GM21515 (cell line): ENCODE results near the gene SYT12.

ENCODE experiments used
- ATAC-seq: cut with Tn5 transposase; IDR thresholded peaks from one replicate; pipeline ENCODE4 v1.9.1; 2021; ENCODE audit not compliant: unreplicated experiment

Gene SYT12

DNA sequence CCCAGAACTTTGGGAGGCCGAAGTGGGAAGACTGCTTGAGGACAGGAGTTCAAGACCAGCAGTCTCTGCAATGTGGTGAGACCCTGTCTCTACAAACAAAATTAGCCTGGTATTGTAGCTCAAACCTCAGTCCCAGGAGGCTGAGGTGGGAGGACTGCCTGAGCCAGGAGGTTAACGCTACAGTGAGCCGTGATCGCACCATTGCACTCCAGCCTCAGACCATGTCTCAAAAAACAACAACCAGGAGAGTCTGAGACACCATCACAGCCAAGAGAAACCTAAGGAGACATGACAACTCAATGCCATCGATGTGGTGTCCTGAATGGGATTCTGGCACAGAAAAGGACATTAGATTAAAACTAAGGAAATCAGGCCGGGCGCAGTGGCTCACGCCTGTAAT, 67.8 kb downstream of the SYT12 start:
- no peak for ATAC-seq

DNA sequence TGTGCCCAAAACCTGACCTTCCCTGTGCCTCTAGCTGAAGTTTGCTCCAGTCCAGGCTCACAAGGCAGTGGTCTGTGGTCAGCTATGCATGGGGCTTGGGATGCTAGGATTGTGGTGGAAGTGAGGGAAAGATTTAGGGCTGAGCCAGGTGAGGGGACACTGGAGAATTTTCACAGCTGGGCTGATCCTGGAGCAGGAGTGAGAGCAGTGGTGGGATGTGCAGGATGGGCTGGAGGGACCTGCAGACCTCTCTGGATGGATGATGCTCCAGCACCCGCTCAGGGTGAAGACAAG, 72.2 kb downstream of the SYT12 start:
- no peak for ATAC-seq

DNA sequence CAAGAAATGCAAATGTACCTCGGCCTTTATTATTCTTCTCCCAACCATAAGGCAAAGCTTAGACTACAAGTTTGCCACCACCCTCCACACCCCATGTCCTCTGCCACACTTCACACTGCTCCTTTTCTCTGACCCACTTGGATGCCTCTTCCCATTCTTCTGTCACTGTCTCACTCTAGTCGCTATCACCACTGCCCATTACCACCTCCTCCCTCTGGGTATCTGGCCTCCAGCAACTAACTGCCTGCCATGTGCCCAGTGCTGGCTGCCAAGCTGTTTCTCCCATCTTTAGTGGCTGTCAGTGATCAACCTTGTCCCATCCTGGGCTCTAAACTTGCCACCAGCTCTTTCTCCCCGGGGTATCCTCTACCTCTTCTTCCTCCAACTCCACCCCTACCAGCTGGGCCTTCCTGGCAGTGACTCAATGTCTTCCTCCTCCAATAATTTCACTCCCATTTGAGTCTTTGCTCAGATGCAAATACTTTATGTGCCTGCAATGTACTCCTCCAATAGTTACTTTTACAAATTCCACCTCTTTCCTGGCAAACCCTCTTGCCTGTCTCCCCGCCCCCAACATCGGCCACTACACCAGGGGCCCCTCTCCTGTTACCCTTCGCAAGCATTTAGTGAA, 76.0 kb downstream of the SYT12 start:
- no peak for ATAC-seq

DNA sequence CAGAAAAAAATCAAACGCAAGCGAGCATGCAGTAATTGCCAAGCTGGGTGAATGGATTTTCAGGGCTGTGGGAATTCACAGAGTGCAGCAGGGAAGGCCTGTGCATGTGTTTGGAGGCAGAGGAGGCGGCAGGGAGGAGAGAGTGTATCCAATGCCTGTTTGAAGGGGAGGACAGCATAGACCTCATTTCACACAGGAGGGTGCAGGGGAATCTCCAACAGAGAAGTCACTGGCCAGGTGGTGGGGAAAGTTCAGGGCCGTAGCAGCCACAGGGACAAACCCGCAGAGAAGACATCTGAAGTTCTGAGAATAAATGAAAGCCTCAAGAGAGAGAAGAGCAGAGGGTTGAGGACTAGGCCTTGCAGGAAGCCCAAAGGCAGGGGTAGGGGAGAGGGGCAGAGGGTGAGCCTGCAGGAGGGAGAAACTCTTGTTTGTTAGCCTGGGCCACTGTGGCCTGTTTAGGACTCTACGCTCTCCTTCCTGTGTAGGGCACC, 76.9 kb downstream of the SYT12 start:
- no peak for ATAC-seq
